DMS53 treated with DMSO at 0.1 percent for 48 hours (cell line): ENCODE results near the gene SIAH1.
"Not testable (repeated sequence)": the region's sequence is repeated elsewhere in the genome, so short reads cannot be mapped to it uniquely, and the experiment has no call there.

ENCODE experiments used
- DNase-seq: peaks from one replicate; lab custom pipeline; 2025; ENCODE audit not compliant: unreplicated experiment; lab: John Stamatoyannopoulos, UW

Gene SIAH1

DNA sequence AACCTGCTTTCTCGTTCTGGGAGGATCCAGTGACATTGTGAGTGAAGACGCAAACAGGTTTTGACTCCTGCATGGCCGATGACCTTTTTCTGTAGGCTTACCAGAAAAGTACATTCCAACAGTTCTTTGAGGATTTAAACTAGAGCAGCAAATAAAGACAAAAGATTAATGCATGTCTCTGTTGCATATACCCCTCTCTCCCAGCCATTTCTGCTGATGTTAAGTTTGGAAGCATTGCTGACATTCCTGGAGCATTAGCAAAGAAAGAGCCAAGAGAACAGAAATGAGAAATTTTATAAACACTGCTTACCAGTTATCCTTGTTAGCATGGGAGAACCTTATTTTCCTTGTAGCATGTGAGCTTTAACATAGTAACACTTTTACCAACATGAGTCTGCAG, 49.3 kb downstream of the SIAH1 start:
- DNase-seq, result no peak

- DNase-seq, result no peak
Observed at GRCh38 chr16:48334325-48334724, 50.9 kb downstream of the SIAH1 start.

DNA sequence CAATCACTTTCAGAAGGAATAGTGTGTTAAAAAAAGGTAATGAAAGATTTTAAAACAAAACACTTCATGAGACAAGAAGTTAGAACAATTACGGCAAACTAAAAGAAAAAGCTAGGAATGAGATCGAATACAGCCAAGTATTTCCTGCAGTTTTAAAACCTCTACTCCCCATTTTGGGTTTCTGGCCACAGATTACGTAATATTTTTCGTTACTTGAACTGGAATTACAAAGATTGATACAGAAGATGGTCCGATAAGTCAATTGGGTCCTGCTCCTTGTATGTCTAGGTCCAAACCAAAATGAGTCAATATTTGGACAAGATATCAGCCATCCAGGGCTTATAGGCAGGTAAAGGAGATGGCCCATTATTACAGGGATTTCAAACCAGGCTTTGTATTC, 52.2 kb downstream of the SIAH1 start:
- no peak for DNase-seq

- DNase-seq, result no peak
Observed at GRCh38 chr16:48330841-48331192, 54.4 kb downstream of the SIAH1 start.

- no peak for DNase-seq
Observed at GRCh38 chr16:48330189-48330840, 54.9 kb downstream of the SIAH1 start.

DNA sequence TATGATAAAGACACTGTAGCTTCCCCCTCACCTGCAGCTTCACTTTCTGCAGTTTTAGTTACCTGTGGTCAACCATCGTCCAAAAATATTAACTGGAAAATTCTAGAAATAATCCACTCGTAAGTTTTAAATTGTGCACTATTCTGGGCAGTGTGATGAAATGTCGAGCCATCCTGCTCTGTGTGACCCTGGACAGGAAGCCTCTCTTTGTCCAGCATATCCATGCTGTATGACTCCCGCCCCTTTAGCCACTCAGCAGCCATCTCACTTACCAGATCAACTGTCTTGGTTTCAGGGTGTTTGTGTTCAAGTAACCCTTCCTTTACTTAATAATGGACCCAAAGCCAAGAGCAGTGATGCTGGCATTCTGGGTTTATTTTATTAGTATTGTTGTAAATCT, 56.1 kb downstream of the SIAH1 start:
- no peak for DNase-seq

DNA sequence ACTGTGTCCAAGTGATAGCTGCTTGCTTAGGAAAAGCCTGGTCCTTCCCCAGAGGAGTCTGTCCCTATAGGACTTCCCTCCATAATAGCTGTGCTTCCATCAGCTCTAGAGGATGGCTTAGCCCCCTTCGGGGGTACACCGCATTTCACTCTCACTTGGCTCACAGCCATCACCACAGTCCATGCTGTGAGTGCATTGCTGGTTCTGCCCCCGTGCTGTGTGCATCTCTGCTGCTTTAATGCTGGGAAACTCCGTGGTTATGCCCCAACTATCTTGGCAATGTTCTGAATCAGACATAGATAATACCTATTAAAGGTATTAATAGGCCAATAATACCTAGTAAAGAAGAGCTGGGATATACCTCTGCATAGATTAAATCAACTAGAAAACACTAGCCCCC, 58.3 kb downstream of the SIAH1 start:
- no peak for DNase-seq

DNA sequence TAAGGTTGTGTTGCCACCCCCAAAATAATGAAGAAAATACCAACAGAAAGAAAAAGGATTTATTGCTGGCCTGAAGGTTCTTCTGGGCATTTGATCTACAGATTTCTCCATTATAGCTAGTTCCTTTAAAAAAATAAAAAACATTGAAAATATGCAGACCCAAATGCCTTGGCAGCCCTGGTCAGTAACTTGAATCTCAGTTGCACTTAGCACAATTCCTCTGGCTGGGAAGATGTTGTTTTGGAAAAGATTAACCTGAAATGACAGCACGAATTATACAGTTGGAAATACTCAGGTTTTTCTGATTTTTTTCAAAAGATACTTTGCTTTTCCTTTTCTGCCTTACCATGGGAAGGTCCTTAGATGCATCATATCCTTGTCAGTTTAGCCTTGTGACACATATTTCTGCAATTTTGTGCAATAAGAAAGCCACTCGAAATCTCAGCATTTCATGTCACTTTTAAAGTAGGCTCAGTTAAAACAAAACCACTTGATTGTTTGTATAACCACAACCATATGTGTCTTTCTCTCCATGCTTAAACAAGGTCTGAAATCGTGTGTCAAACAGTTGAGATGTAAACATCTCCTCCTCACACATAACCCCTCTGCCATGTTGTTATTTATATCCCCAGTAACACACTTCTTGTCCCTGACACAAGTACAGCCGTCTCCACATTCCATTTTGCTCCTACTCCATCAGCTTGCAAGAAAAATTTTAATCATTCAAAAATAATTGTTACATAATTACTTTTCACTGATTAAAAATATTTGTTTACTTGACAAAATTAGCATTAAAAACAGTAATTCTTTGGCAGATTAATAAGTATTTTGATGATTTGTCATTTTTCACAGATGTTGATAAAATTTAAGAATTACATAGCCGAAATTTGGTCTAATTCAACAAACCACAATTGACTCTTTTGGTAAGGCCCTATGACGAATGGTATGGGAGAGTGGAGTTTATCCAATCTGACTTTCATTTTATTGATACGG, 61.1 kb downstream of the SIAH1 start:
- DNase-seq, result no peak

- no peak for DNase-seq
Observed at GRCh38 chr16:48321317-48322036, 63.7 kb downstream of the SIAH1 start.

GRCh38 chr16:48318630-48319029, 66.6 kb downstream of the SIAH1 start:
- no peak for DNase-seq

GRCh38 chr16:48317614-48318315, 67.4 kb downstream of the SIAH1 start:
- DNase-seq, result no peak

GRCh38 chr16:48317026-48317425, 68.2 kb downstream of the SIAH1 start:
- no peak for DNase-seq

DNA sequence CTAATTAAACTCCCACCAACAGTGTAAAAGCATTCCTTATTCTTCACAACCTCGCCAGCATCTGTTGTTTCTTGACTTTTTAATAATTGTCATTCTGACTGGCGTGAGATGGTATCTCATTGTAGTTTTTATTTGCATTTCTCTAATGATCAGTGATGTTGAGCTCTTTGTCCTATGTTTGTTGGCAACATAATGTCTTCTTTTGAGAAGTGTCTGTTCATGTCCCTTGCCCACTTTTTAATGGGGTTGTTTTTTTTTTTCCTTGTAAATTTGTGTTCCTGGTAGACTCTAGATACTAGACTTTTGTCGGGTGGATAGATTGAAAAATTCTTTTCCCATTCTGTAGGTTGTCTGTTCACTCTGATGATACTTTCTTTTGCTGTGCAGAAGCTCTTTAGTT, 71.3 kb downstream of the SIAH1 start:
- DNase-seq, result not testable (repeated sequence)

- DNase-seq, result no peak
Observed at GRCh38 chr16:48310908-48311641, 74.1 kb downstream of the SIAH1 start.
